ENCODE measurements around the gene OR51B4. TPM values are rescaled to one million over a fixed set of nuclear protein-coding genes. Genes with fewer than 3 reads are reported as not detected.
"Not testable (repeated sequence)": the region's sequence is repeated elsewhere in the genome, so short reads cannot be mapped to it uniquely, and the experiment has no call there.

The OR51B4 gene
- total RNA-seq, 1 experiment from 2014 or later, result not detected

DNA sequence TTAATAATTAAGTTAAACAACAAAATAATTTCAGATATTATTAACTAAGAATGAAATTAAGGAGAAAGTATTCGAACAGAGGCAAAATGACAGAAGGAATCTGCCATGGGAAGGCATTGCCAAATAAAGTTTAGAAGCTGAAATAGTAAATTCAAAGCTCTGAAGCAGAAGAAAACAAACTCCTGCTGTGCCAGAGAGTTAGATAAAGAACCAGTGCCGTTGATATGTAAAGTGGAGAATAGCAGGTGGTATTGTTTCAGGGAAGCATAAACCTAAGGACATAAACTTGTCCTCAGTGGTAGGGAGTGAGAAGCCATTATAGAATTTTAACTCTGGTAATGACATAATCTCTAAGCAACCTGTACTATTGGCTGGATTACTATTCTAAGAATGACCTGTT, 44.5 kb downstream of the OR51B4 start:
- H3K27ac Mint-ChIP-seq, result no peak overlapping the region
- POLR2A ChIA-PET, result no interaction called here
- H3K4me3 Mint-ChIP-seq, result no peak overlapping the region
- no peak for DNase-seq (ENCODE audit: low spot score)
- peaks cover 35% of the 10 kb centered on the region for H3K4me1 Mint-ChIP-seq
- peaks cover 50% of the 10 kb centered on the region for H3K27me3 Mint-ChIP-seq (ENCODE audit: low read depth)
- TF ChIP-seq, protein P1, sequence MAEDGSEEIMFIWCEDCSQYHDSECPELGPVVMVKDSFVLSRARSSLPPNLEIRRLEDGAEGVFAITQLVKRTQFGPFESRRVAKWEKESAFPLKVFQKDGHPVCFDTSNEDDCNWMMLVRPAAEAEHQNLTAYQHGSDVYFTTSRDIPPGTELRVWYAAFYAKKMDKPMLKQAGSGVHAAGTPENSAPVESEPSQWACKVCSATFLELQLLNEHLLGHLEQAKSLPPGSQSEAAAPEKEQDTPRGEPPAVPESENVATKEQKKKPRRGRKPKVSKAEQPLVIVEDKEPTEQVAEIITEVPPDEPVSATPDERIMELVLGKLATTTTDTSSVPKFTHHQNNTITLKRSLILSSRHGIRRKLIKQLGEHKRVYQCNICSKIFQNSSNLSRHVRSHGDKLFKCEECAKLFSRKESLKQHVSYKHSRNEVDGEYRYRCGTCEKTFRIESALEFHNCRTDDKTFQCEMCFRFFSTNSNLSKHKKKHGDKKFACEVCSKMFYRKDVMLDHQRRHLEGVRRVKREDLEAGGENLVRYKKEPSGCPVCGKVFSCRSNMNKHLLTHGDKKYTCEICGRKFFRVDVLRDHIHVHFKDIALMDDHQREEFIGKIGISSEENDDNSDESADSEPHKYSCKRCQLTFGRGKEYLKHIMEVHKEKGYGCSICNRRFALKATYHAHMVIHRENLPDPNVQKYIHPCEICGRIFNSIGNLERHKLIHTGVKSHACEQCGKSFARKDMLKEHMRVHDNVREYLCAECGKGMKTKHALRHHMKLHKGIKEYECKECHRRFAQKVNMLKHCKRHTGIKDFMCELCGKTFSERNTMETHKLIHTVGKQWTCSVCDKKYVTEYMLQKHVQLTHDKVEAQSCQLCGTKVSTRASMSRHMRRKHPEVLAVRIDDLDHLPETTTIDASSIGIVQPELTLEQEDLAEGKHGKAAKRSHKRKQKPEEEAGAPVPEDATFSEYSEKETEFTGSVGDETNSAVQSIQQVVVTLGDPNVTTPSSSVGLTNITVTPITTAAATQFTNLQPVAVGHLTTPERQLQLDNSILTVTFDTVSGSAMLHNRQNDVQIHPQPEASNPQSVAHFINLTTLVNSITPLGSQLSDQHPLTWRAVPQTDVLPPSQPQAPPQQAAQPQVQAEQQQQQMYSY (CRISPR knock-in tag; IDR thresholded peaks at IDR 0.05), result no peak
- H3K36me3 Mint-ChIP-seq, result peaks cover 13% of the 10 kb centered on the region
- peak; percentile 88 for ATAC-seq
- CTCF ChIA-PET, result no interaction called here
- H3K9me3 Mint-ChIP-seq, result peaks cover 22% of the 10 kb centered on the region

GRCh38 chr11:5254646-5255413, 46.9 kb downstream of the OR51B4 start, which contains the start of gene HBG2:
HBG2 (minus strand) TSS chr11:5254781; CDS start chr11:5254728, 53 bp downstream.
- peaks cover 11% of the 10 kb centered on the region; the same call in 1 of the 2 replicates for H3K9me3 Mint-ChIP-seq
- CTCF ChIA-PET; H3K27ac Mint-ChIP-seq; POLR2A ChIA-PET; ATAC-seq; H3K36me3 Mint-ChIP-seq; H3K4me3 Mint-ChIP-seq; DNase-seq (ENCODE audit: low spot score): not testable (repeated sequence)
- H3K27me3 Mint-ChIP-seq (ENCODE audit: low read depth), result peaks cover 43% of the 10 kb centered on the region
- peaks cover 31% of the 10 kb centered on the region for H3K4me1 Mint-ChIP-seq

DNA sequence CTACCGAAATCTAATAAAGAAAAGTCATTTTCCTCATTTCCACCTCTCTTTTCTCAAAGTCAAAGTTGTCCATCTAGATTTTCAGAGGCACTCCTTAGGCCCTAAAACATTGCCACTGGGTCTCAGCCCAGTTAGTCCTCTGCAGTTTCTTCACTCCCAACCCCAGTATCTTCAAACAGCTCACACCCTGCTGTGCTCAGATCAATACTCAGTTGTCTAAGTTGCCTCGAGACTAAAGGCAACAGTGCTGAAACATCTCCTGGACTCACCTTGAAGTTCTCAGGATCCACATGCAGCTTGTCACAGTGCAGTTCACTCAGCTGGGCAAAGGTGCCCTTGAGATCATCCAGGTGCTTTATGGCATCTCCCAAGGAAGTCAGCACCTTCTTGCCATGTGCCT, 47.7 kb downstream of the OR51B4 start:
- DNase-seq (ENCODE audit: low spot score); H3K4me3 Mint-ChIP-seq; ATAC-seq; CTCF ChIA-PET; H3K27ac Mint-ChIP-seq; H3K36me3 Mint-ChIP-seq; H3K9me3 Mint-ChIP-seq; POLR2A ChIA-PET: not testable (repeated sequence)
- H3K4me1 Mint-ChIP-seq, result peaks cover 23% of the 10 kb centered on the region
- peaks cover 35% of the 10 kb centered on the region for H3K27me3 Mint-ChIP-seq (ENCODE audit: low read depth)

DNA sequence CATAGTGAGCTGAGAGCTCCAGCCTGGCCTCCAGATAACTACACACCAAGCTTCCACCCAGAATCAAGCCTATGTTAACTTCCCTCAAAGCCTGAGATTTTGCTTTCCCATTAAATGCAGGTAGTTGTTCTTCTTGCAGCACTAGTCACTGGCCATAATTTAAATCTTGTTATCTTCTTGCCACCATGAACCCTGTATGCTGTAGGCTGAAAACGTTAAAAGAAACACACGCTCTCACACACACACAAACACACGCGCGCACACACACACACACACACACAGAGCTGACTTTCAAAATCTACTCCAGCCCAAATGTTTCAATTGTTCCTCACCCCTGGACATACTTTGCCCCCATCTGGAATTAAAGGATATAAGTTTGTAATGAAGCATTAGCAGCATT, 48.3 kb downstream of the OR51B4 start:
- H3K4me3 Mint-ChIP-seq; ATAC-seq; POLR2A ChIA-PET; H3K27ac Mint-ChIP-seq; H3K9me3 Mint-ChIP-seq; DNase-seq (ENCODE audit: low spot score); CTCF ChIA-PET; H3K36me3 Mint-ChIP-seq: not testable (repeated sequence)
- Mint-ChIP-seq H3K4me1 (peaks cover 17% of the 10 kb centered on the region), H3K27me3 (ENCODE audit: low read depth) (peaks cover 31% of the 10 kb centered on the region)

- no peak overlapping the region for H3K4me3 Mint-ChIP-seq
- H3K4me1 Mint-ChIP-seq, result peaks cover 11% of the 10 kb centered on the region
- H3K27ac Mint-ChIP-seq, result no peak overlapping the region
- no peaks in the 10 kb centered on the region for H3K36me3 Mint-ChIP-seq
- POLR2A ChIA-PET, result no interaction called here
- ATAC-seq (no peak), DNase-seq (ENCODE audit: low spot score) (no peak)
- peaks cover 29% of the 10 kb centered on the region for H3K27me3 Mint-ChIP-seq (ENCODE audit: low read depth)
- no peaks in the 10 kb centered on the region for H3K9me3 Mint-ChIP-seq
- CTCF ChIA-PET, result no interaction called here
- TF ChIP-seq NFATC4 (CRISPR knock-in tag; IDR thresholded peaks at IDR 0.05) (no peak), ZBTB21 (CRISPR knock-in tag; IDR thresholded peaks at IDR 0.05; ENCODE audit: borderline replicate concordance) (no peak), ZNF138 (CRISPR knock-in tag; conservative IDR thresholded peaks at IDR 0.05) (no peak), ARID4B (CRISPR knock-in tag; IDR thresholded peaks at IDR 0.05; ENCODE audit: borderline replicate concordance) (no peak), ZNF281 (CRISPR knock-in tag; IDR thresholded peaks at IDR 0.05) (no peak), SMAD4 (CRISPR knock-in tag; IDR thresholded peaks at IDR 0.05) (no peak)
- TF ChIP-seq, protein P2, sequence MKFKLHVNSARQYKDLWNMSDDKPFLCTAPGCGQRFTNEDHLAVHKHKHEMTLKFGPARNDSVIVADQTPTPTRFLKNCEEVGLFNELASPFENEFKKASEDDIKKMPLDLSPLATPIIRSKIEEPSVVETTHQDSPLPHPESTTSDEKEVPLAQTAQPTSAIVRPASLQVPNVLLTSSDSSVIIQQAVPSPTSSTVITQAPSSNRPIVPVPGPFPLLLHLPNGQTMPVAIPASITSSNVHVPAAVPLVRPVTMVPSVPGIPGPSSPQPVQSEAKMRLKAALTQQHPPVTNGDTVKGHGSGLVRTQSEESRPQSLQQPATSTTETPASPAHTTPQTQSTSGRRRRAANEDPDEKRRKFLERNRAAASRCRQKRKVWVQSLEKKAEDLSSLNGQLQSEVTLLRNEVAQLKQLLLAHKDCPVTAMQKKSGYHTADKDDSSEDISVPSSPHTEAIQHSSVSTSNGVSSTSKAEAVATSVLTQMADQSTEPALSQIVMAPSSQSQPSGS (CRISPR knock-in tag; IDR thresholded peaks at IDR 0.05; ENCODE audit: borderline replicate concordance, low read depth), result no peak
- TF ChIP-seq, protein P3, sequence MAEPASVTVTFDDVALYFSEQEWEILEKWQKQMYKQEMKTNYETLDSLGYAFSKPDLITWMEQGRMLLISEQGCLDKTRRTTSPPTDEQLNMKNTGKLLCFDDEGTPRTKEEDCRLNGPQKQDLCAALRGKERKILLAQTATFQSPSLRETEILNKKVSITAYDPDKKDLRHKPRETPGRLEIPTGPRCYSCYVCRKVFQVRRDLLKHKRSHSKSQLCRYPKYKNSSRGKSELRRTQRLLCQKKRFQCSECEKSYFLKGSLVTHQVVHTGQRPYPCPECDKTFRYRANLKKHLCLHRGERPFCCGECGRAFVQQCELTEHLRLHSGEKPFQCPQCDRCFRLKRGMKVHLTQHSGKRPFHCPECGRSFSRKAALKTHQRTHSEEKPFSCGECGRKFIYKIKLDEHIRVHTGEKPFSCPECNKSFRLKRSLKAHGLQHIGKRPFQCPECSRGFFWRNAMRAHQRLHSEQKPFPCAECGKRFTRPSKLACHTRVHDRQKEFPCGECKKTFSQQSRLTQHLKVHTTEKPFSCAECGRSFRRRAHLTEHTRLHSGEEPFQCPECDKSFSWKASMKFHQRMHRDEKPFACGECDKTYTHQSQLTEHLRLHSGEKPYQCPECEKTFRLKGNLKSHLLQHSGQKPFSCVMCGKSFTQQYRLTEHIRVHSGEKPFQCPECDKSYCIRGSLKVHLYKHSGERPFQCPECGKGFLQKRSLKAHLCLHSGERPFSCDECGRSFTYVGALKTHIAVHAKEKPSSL (CRISPR knock-in tag; conservative IDR thresholded peaks at IDR 0.05), result no peak
Measured at GRCh38 chr11:5252919-5253265, 48.9 kb downstream of the OR51B4 start.

Measured in WTC11 (cell line).